Stimulated activated CD4-positive, alpha-beta T cell treated with anti-CD3 and anti-CD28 coated beads, Interleukin-1b, Interleukin-23, amount 100 ng/mL, for 24 hours (primary cell): ENCODE results near the gene C3orf22.

Experiments
- DNase-seq, 4 experiments: peaks; one replicate each; pipeline ENCODE4 v3.0.0-alpha.2; 2020; ENCODE audit warnings: low read depth in 4 of 4, low spot score in 1 of 4

Gene C3orf22

DNA sequence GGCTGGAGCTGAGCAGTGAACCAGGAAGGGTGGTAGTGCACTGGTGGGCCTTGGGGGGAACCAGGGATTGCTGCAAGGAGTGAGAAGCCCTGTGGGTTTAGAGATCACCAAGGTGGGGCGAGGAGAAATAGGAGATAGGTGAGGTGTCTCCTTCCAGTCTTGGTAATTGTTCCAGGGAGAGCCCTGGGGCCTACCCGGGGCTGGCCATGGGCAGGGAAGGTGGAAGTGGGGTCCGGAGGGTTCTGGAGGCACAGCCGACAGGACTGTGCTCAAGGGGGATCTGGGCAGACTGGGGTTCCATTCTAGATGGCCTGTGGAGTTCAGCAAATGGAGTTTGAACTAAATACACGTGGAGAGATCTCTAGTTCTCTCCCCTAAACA lies 30.3 kb downstream of the C3orf22 start:
- no peak for DNase-seq

DNA sequence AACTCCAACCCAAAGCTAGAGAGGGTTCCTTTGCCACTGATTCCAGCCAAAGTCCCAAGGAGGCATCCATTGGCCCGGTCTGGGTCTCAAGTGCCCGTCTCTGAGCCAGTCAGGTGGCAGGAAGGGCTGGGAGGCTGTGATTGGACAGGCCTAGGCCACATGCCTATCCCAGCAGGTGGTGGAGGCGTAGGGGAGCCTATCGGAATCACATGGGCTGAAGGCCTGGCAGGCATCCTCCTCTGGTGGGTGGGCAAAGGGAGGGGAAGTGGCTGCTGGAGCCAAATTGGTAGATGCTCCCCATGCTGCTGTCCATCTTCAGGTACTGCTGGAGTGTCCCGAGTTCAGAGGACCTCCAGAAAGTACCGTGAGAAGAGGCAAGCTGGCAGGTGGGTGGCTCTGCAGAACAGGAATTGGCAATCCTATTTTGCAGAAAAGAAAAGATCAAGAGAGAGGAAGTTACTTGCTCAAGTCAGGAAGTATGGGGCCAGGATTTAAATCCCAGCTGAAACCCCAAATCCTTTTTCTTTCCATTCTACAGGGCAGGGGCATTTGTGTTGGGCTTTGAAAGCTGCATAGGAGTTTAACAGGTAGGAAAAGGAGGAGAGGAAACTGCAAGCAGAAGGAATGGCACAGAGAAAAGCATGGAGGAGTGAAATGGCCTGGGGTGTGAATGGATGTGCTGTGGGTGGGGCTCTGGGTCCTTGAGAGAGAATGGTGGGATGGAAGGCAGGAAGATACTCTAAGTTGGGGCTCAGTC lies 31.1 kb downstream of the C3orf22 start:
- DNase-seq, result no peak

DNA sequence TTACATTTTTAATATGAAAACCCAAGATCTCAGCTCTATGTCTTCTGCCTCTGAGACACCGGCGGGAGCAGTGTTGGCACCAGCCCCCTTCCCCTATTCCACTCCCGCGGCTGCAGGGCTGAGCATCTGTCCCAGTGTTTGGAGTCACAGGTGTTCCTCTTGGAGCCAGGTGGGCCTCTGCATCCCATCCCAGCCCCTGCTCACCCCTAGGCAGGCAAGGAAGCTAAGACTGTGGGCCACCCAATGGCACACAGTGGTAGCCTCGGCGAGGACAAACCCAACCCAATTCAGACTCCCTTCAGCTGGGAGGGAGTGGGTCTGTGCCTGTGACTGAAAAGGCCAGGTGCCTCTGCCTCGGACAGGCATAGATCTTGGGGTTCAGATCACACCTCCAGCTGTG lies 31.7 kb downstream of the C3orf22 start:
- no peak for DNase-seq

DNA sequence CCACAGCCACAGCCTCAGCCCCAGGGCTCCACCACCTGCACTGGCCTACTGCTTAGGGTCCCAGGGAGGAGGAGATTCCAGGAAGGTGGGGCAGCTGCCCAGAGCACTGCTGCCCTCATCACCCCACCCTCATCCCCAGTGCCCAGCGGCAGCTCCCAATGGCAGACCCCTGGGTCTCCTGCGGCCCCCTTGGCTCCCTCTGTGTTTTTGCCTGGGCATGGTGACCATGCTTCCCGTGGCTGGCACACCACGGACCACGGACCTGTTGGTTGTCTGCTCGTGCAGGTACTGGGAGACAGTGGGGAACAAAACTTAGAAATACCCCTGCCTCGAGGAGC lies 32.1 kb downstream of the C3orf22 start:
- DNase-seq, result no peak

DNA sequence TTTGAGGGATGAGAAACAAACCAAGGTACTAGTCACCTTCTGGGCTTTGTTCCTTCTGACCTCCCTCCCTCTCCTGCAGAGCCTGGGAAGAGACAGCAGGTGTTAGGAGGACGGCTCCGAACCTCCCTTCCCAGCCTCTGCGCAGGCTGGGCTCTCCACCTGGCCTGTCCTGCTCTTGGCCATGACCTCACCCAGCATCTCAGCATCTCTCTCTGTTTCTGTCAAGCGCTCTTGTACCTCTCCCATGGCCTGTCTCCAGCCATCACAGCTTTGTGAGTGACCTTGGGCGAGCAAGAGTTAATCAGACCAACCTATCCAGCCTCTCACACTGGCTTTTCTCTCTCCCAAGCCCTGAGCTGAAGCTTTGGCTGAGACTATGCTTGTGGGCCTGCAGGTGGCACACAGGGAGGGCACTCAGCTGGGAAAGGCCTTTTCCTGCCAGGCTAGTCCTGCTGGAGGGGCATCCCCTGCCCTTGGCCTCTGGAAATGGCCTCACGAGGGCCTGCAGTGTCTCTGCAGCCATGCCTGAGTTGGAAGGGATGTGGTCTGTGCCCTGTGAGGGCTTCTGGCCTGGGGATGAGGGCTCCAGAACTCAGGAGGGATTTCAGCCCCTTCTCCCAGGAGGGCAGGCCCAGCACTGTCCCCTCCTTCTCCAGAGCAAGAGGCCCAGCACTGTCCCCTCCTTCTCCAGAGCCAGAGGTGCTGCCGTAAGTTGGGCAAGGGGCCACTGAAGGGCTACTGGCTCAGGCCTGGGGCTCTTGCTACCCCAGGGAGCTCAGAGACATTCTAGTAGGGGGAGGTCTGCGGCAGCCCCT lies 32.7 kb downstream of the C3orf22 start:
- DNase-seq, result no peak

DNA sequence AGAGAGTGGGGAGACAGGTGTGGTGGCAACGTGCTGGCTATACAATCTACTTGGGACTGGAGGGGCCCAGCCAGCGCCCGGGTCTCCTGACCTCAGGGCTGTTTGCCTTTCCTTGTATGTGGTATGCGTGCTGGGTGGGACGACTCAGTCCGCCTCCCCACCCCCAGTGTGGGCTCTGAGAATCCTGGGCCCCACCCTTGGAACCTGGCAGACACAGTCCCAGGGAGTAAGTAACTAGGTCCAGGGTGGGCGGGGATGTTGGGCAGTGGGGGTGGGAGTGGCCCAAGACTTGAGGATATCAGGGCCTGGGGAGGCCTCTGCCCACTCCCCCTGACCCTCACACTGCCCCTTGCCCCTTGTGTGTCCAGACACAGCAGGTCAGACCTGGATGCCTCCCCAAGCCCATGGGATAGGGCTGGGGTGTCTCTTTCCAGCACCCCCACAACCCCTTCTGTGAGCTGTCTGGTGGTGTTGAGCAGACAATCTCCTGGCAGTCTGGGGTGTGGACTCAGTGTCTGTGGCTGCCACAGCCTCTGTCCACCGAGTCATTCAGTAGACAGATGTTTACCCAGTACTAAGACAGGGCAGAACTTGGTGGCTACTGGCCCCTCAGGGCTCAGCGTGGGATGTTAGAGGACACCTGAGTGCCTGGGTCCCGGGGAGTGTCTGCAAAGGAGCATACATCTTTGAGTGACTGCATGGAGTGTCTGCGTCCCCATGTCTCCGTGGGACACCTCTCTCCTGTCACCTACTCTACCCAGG lies 33.5 kb downstream of the C3orf22 start:
- no peak for DNase-seq

DNA sequence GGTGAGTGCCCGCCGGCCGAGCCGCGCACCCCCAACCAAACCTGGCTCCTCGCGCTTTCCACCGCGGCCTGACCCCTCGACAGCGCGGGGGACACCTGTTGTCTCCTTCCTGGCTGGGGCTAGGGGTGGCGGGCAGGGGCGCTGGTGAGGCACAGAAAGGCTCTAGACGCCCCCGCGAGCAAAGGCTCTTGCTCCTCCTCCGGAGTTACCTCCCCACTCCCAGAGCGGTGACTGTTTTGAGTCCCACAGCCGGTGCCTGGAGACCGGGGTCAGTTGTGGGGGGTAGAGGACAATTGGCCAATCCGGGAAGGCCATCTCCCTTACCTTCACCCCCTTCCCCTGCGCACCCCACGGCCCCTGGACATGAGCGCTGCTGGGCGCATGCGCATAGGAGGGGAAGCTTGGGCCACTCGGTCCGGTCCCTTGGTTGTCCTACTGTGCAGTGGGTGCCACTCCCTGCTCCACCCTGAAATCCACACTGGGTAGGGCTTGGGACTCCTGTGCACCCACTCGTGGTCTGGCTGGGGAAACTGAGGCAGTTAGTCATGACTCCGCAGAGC lies 34.2 kb downstream of the C3orf22 start:
- no peak for DNase-seq

DNA sequence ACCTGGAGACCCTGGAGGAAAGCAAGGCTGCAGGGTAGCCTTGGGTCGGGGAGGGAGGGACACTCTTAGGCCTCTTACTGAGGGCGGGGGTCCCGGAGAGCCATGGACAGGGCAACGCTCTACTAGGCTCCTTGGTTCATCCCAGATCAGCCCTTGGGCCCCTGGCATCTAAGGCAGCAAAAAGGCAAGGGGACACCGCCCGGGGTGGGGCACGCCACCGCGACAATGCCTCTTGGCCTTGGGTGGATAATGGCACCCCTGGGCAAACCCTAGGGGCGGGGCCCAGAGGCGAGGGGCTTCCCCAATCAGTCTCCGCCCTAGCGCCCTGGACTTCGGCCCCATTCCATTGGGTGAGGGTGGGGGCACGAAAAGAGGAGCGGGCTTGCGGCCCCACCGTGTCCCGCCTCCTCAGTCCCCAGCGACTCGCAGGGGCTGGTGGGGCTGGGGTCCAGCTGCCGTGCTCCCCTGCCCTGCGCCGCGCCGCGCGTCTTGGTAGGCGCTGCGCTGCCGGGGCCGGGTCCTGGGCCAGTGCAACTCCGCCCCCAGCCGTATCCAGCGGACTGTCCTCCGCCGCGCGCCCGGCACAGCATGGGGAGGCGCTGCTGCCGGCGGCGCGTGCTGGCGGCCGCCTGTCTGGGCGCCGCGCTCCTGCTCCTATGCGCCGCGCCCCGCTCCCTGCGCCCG lies 34.8 kb downstream of the C3orf22 start, which contains the start of gene CHST13:
TSS of gene CHST13 (plus strand) at position 411 of the 684 bp plus-strand sequence. CDS start at position 589, 178 bp downstream.
- no peak for DNase-seq

DNA sequence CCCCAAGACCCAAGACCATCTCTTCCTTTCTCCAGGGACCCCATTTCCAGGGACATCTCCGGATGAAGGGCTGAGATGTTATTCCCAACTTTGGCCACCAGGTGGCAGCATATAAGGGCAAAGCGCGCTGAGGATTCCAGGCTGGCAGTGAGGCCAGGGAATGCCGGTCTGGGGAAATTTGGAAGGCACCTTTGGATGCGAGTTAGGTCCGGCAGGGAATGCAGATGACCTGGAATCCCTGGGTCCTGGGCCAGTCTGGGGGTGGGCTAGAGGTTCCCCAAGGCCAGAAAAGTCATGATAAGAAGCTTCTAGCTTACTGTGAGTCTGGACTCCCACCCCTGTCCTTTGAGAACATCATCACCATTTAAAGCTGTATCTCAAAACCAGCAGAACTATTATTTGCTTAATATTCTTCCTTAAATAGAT lies 36.4 kb downstream of the C3orf22 start:
- peak in 3 of 4 experiments; percentile 16 to 28 (median 21) for DNase-seq

DNA sequence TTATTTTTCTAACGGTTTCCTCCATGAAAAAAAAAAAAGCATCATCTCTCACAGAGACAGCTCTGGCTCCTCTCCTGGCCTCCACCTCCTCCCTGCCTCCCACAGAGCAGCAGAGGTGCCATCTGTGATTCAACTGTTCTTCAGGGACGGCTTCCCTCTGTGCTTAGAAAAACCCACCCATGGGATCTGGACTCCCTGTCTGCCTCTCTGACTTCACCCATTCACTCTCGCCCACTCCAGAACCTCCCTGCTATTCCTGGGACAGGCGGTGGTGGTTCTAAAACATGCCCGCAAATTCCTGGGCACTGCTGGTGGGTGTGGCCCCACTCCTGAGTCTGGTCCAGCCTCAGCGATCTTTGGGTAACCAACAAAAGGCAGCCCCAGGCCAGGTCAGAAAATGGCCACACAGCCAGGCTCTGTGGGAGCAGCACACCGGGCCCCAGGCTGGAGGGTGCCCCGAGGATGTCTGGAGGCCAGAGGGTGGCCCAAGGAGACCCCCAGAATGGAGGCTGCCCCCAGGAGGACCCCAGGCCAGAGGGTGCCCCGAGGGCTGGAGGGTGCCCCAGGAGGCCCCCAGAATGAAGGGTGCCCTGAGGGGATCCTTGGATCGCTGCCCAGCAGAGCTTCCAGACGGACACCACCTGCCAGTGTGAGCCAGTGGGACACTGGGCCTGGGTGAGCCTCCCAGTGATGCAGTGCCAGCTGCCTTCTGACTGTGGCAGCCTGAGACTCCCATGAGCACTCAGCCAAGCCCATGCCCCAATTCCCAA lies 37.4 kb downstream of the C3orf22 start:
- DNase-seq, result no peak

DNA sequence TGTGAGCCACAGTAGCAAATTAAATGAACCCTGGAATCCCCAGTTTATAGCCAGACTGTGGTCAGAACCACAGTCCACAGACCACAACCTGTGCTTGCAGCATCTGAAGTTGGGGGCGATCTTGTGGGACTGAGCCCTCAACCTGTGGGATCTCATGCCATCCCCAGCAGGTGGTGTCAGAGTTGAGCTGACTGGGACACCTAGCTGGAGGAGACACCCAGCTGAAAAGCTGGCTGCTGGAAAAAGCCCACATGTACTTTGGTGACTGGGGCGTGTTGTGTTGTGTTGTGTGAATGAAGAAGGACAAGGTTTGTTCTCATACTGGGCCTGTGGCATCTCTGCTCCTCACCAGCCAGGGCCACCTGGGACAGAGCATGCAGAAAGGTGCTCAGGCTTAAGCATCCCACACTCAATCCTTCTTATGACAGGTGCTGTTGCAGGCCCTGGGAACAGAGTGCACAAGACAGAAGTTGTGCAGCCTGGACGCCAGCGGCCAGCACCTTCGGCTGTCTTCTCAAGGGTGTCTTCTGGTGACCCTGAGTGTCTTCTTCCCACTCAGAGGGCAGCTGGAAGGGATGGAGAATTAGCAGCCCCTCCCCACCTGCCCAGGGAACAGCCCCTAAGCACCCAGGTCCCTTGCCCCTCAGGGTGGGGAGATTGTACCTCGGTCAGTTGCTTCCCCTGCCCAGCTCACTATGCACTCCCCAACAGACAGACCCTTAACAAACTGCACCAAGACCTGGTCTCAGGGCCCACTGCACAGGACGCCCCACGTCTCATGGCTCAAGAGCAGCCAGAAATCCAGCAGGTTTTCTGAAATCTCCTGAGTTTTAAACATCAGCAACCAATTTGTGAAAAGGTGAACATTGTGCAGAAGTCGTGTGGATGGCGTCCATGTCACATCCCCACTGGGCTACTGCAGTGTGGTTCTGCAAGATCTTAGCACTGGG lies 39.0 kb downstream of the C3orf22 start:
- DNase-seq, result no peak

DNA sequence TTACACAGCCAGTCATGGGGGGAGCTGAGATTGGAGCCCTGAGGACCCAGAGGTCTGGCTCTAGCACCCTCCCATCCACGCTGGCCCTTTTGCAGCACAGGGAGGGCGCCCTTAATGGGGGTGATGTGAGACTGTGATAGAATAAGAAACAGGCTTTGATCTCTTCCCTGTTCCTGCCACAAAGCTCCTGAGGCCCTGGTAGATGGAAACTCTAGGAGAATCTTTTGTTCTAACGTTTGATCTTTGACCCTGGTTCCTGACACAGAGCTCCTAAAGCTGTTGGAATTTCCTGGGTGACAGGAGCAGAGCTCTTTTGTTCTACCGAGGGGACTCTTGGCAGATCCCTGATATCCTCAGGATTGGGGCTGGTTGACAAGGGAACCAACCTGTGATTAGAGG lies 40.0 kb downstream of the C3orf22 start:
- DNase-seq, result no peak

DNA sequence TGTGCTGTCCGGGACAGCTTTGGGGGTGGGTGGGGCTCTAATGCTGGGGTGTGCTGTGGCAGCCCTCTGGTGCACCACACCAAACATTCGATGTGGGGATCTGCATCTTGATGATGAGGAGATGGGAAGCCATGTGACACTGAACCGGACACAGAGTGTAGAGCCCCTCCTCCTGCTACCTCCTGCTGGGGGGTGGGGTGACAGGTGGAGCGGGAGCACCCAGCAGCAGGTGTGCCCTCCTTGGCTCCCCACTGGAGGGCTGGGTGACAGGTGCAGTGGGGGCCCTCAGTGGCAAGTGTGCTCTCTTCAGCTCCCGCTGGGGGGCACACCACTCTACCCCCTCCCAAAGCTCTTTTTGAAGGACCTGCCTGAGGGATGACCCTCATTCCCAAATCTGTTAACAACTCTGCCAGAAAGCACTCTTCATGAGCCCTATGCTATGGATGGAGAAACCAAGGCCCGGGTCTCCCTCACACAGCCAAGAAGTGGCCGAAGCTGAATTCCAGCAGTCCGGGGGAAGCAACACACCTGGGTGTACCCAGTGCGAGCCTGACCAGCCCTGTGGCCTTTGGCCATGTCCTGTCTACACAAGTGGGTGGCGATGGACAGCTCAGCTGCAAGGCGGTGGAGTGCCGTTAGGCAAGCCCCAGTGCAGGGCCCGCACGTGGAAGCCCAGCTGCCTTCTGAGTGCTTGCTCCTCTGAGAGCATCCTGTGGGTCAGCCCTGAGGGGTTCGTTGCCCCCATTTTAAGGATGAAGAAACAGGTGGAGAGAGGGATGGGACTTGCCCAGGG lies 40.5 kb downstream of the C3orf22 start:
- DNase-seq, result no peak

DNA sequence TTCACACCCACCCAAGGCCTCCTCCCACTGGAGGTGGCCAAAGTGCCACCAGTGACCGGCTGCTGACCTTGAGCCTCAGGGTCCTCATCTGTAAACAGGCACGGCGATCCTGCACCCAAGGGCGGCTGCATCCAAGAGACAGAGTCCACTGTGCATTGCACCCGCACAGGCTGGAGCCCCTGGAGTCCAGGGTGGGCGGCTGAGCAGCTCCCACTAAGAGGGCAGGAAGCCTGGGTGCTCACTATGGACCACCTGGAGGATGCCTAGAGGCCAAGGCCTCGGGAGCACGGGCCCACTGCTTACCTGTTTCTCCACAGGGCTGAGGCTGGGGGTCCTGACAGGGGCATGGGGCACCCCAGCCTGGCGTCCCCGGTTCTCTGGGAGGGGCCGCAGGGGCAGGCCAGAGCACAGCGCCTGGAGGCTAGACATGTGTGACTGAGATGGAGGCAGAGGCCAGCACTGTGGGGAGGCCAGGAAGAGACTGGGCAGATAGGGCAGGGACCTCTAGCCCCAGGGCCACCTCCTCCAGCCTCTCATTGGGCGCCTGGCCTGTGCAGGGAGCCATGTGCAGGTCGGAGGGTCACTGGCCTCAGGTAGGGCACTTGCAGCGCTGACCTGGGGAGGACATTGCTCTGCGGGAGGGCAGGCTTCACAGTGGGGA lies 41.3 kb downstream of the C3orf22 start, which contains the start of gene UROC1:
TSS of gene UROC1 (minus strand) at position 483 of the 661 bp plus-strand sequence. CDS start at position 429, 54 bp downstream.
- DNase-seq, result no peak

DNA sequence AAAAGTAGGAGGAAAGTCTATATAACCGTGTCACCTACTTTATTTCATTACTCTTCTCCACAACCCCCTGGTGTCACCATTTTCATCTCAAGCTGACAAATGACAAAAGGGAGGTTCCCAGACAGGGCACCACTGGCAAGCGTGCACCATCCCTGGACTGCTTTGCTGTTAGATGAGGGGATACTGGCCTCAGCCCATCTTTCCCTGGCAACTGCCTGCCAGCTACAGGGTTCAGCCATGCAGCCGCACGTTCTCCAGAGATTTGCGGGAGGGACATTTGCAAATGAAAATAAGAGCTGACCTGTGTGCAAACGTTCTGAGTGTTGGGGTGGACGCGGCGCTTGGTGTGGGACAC lies 41.8 kb downstream of the C3orf22 start:
- no peak for DNase-seq

DNA sequence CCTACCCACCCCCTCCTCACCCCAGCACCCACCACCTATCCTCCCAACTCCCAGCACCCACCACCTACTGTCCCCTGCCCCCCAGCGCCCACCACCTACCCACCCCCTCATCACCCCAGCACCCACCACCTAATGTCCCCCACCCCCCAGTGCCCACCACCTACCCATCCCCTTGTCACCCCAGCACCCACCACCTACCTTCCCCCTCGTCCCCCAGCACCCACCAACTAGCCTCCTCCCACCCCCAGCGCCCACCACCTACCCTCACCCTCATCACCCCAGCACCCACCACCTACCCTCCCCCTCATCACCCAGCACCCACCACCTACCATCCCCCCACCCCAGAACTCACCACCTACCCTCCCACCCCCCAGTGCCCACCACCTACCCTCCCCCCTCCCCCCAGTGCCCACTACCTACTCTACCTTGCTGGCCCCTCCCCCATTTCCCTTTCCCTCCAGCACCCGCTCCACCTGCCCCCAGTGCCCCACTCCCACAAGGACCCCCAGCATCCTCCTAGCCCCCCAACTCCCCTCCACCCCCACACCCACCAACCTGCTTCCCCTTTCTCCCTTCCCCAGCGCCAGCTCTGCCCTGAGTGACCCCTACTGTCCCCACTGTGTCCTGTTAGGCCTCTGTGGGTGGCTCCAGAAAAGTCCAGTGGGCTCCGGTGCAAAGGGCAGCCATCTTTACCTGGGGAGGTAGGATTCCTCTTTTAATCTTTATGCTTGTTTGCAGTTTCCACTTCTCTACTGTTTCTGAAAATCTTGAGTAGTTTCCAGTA lies 42.4 kb downstream of the C3orf22 start:
- DNase-seq, result no peak
